ENCODE measurements around the gene FBXL17. TPM values are rescaled to one million over a fixed set of nuclear protein-coding genes. Genes with fewer than 3 reads are reported as not detected.

FBXL17 gene
- total RNA-seq, 4 donors from 2014 or later: 10.7 to 31.6 (median 22.1) TPM

DNA sequence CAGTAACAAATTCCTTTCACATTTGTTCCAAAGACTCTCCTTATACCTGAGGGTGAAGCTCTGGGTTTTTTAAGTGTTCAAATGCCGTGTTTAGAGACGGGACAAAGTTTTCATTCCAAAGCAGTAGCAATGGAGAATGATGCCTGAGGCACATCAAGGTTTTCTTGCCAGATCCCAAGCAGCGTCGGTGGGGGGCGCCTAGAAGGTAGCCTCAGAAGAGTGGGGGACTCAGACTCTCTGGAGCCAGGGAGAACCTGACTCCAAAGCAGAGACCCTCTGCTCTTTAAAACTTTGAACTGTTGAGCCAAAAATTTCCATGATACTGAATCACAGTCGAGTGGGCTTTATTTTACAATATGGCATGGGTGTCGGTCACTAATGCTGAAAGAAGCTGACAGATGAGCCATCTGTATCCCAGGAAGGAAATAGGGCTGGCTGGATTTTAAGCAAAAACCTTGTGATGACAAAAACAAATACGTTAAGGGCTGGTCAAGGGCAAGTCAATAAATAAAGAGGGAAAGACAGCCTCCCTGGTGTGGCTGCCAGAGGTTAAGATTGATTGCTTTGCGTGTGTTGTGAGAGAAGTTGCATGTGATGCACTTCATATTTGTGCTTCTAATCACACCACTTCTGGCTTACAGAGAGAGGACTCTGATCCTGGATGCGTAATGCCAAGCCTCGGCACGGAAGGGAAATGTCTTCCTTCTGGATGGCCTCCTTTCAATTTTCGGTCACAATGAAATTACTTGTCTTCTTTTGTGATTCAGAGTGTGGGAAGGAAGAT is 550.1 kb downstream of the FBXL17 start:
- no peaks in the 10 kb centered on the region for H3K36me3 ChIP-seq
- H3K4me1 ChIP-seq: no peaks in the 10 kb centered on the region
- no peak for DNase-seq
- H3K4me3 ChIP-seq: no peak overlapping the region
- no peak for TF ChIP-seq POLR2A (IDR thresholded peaks at IDR 0.05)
- TF ChIP-seq, protein P1, sequence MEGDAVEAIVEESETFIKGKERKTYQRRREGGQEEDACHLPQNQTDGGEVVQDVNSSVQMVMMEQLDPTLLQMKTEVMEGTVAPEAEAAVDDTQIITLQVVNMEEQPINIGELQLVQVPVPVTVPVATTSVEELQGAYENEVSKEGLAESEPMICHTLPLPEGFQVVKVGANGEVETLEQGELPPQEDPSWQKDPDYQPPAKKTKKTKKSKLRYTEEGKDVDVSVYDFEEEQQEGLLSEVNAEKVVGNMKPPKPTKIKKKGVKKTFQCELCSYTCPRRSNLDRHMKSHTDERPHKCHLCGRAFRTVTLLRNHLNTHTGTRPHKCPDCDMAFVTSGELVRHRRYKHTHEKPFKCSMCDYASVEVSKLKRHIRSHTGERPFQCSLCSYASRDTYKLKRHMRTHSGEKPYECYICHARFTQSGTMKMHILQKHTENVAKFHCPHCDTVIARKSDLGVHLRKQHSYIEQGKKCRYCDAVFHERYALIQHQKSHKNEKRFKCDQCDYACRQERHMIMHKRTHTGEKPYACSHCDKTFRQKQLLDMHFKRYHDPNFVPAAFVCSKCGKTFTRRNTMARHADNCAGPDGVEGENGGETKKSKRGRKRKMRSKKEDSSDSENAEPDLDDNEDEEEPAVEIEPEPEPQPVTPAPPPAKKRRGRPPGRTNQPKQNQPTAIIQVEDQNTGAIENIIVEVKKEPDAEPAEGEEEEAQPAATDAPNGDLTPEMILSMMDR (IDR thresholded peaks at IDR 0.05): no peak
- H3K27me3 ChIP-seq: no peaks in the 10 kb centered on the region
- H3K27ac ChIP-seq: no peak overlapping the region
- no peaks in the 10 kb centered on the region for H3K9me3 ChIP-seq

DNA sequence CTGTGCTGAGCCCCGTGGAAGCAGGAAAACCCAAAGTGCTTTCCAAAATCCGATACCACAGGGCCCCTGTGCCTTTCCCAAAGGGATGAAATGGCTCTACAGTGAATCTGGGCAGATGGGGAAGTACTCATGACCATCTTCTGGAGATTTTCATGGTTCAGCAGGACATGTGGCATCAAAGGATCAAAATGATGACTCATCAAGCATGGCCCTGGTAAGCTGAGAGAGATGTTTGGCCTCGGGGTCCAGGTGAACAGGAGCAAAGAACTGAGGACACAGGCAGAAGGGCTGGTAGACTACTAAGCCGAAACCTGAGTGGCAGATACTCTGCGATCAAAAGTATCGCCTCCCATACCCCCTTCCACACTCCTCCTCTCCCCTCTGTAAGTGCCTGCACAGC is 551.1 kb downstream of the FBXL17 start:
- no peaks in the 10 kb centered on the region for H3K27me3 ChIP-seq
- TF ChIP-seq, protein P1 (IDR thresholded peaks at IDR 0.05): no peak
- no peak for TF ChIP-seq POLR2A (IDR thresholded peaks at IDR 0.05)
- DNase-seq: no peak
- no peaks in the 10 kb centered on the region for H3K4me1 ChIP-seq
- H3K36me3 ChIP-seq: no peaks in the 10 kb centered on the region
- no peaks in the 10 kb centered on the region for H3K9me3 ChIP-seq
- no peak overlapping the region for H3K4me3 ChIP-seq
- H3K27ac ChIP-seq: no peak overlapping the region

DNA sequence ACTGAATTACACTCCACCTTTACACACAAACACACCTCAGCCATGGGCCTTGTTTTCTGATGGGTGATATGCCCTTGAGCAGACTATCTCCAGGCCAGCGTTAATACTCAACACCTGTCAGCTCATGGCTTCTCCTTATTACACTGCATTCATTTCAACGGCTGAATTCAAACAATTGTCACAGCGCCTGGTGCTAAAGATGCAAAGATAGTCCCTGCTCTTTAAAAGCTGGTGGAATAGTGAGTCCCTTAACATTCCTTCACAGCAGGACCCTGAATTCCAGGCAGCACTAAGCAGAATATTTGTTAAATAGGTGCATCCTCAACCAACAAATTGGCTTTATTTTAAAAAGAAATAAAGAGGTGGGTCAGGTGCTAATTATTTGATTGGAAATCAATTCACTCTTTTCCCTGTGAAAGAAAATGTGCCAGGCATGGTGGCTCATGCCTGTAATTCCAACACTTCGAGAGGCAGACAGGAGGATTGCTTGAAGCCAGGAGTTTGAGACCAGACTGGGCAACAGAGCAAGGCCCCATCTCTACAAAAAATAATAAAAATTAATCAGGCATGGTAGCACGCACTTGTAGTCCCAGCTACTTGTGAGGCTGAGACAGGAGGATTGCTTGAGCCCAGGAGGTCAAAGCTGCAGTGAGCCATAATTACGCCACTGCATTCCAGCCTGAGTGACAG is 555.4 kb downstream of the FBXL17 start:
- Histone ChIP-seq H3K27me3 (no peaks in the 10 kb centered on the region), H3K4me3 (no peak overlapping the region), H3K36me3 (no peaks in the 10 kb centered on the region), H3K4me1 (no peaks in the 10 kb centered on the region), H3K27ac (no peak overlapping the region), H3K9me3 (no peaks in the 10 kb centered on the region)
- TF ChIP-seq POLR2A (IDR thresholded peaks at IDR 0.05): no peak
- TF ChIP-seq, protein P1 (IDR thresholded peaks at IDR 0.05): no peak
- DNase-seq: no peak

DNA sequence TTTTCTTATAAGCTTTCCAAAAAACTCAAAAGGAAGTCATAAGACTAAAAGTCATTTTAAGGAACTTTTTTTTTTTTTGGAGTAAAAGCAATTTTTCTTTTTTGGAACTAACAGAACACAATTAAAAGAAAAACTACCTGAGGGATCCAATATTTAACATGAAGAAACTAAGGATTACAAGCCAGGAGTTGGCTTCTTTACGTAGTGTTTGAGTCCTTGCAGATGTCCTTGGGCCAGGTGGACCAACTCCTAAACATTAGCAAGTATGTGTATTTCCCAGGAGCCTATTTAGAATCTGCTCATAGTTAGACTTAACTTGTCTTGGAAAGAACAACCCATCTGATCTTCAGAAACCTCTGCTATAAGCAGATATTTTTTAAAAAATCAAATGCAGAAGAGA is 557.1 kb downstream of the FBXL17 start:
- H3K27ac ChIP-seq: no peak overlapping the region
- H3K4me3 ChIP-seq: no peak overlapping the region
- TF ChIP-seq, protein P1 (IDR thresholded peaks at IDR 0.05): no peak
- TF ChIP-seq POLR2A (IDR thresholded peaks at IDR 0.05): no peak
- DNase-seq: no peak
- no peaks in the 10 kb centered on the region for H3K27me3 ChIP-seq
- no peaks in the 10 kb centered on the region for H3K9me3 ChIP-seq
- H3K36me3 ChIP-seq: no peaks in the 10 kb centered on the region
- no peaks in the 10 kb centered on the region for H3K4me1 ChIP-seq

DNA sequence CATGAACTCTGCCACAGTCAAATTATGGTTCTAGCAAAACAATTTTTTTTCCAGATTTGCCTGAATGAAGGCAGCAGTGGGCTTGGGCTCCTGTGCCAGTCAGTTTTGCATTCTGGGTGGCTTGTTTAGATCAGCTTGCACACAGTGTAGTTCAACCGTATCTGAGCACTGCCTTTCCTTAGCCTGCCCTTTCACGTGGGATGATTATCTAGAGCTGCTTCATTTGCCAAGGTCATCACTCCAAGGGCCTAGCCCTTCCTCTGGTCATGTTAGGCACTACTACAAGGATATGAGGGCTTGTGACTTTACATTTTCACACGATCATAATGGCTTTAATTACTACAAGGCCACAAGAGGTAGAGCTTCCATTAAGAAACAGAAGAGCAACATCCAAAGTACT is 560.6 kb downstream of the FBXL17 start:
- TF ChIP-seq, protein P1 (IDR thresholded peaks at IDR 0.05): no peak
- no peak for TF ChIP-seq POLR2A (IDR thresholded peaks at IDR 0.05)
- H3K9me3 ChIP-seq: no peaks in the 10 kb centered on the region
- no peaks in the 10 kb centered on the region for H3K27me3 ChIP-seq
- H3K27ac ChIP-seq: no peak overlapping the region
- H3K4me1 ChIP-seq: no peaks in the 10 kb centered on the region
- no peaks in the 10 kb centered on the region for H3K36me3 ChIP-seq
- DNase-seq: no peak
- H3K4me3 ChIP-seq: no peak overlapping the region

Measured in Peyer's patch (tissue), 4 donors.